Esophagus muscularis mucosa (tissue), 3 donors: ENCODE data around the gene LGALS3BP.

Experiments
- POLR2A ChIP-seq: fragments of 450-650 bp; IDR thresholded peaks from one replicate; pipeline ENCODE4 v1.6.1; 2017; ENCODE audit warnings: antibody characterized with exemption, moderate library complexity, mild to moderate bottlenecking, low read depth
- TF ChIP-seq, protein P1 (sequence below), 3 experiments: fragments of 200-600 bp in 2 of 3; fragments of 450-650 bp in 1 of 3; sonication (generic) in 2 of 3; IDR thresholded peaks; one replicate each; pipeline ENCODE4 v1.5.1; 2017 to 2019; ENCODE audit warnings: antibody characterized with exemption in 3 of 3, mild to moderate bottlenecking in 2 of 3, moderate library complexity in 1 of 3

DNA sequence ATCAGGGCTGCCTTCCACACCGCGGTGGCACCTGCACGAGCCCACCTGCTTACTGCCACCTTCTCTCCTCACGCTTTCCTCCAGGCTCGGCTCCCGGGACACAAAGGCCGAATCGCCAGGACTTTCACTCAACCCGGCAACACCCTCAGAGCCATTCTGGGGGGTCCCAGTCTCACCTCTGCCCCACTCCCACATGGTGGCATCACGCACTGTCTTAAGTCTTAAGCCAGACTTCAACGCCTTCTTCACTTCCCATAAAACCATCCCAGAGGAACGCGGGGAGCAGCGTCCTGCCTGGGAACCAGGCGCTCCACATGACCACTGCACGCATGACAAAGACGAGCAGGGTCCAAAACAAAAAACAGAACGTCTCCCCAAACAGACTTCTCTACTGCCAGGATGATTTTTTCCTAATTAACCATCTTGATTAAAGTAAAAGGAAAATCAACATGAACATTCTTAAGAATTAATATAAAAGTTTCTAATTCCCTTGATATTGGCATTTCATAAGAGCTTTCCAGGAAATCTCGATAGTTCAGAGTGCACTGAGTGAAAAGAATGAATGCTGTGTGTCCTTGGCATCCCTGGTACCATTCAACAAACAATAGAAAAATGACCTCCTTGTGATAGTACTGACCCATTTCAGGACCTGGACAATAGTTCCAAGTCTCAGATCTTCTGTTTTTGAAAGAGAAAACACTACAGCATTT is 27.2 kb upstream of the LGALS3BP start:
- TF ChIP-seq, protein P1, sequence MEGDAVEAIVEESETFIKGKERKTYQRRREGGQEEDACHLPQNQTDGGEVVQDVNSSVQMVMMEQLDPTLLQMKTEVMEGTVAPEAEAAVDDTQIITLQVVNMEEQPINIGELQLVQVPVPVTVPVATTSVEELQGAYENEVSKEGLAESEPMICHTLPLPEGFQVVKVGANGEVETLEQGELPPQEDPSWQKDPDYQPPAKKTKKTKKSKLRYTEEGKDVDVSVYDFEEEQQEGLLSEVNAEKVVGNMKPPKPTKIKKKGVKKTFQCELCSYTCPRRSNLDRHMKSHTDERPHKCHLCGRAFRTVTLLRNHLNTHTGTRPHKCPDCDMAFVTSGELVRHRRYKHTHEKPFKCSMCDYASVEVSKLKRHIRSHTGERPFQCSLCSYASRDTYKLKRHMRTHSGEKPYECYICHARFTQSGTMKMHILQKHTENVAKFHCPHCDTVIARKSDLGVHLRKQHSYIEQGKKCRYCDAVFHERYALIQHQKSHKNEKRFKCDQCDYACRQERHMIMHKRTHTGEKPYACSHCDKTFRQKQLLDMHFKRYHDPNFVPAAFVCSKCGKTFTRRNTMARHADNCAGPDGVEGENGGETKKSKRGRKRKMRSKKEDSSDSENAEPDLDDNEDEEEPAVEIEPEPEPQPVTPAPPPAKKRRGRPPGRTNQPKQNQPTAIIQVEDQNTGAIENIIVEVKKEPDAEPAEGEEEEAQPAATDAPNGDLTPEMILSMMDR (IDR thresholded peaks at IDR 0.05) = no peak
- no peak for TF ChIP-seq POLR2A
